Body of pancreas (tissue), 4 donors: Measurements from ENCODE around the gene ZXDB.

Experiments used
- POLR2A ChIP-seq, 3 donors: fragments of 450-650 bp; IDR thresholded peaks; one replicate each; pipeline ENCODE4 v1.6.1; 2016; ENCODE audit warnings: antibody characterized with exemption in 3 of 3, mild to moderate bottlenecking in 2 of 3
- TF ChIP-seq, protein P1 (sequence below), 7 experiments: fragments of 450-650 bp in 4 of 7; fragments of 200-600 bp in 3 of 7; sonication (generic) in 3 of 7; IDR thresholded peaks; one replicate each; pipeline ENCODE4 v1.5.1; 2016 to 2019; ENCODE audit warnings: antibody characterized with exemption in 7 of 7

DNA sequence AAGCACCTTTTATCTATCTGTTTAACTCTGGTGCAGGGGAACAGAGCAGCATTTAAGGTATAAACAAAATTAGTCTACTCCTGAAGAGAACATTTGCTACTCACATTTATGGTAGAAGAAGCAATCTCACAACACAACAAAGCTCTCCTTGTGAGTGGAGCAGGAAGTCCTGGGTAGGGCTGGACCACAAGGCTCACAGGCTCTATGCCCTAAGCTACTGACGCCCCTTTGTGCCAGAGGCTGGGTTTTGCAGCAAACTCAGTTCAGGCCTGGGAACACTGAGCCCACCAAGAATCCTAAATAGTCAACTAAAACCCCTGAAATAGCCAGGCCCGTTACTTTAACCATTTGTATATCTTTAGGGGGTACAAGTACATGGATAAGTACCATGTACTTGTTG is 4.7 kb upstream of the ZXDB start:
- TF ChIP-seq, protein P1, sequence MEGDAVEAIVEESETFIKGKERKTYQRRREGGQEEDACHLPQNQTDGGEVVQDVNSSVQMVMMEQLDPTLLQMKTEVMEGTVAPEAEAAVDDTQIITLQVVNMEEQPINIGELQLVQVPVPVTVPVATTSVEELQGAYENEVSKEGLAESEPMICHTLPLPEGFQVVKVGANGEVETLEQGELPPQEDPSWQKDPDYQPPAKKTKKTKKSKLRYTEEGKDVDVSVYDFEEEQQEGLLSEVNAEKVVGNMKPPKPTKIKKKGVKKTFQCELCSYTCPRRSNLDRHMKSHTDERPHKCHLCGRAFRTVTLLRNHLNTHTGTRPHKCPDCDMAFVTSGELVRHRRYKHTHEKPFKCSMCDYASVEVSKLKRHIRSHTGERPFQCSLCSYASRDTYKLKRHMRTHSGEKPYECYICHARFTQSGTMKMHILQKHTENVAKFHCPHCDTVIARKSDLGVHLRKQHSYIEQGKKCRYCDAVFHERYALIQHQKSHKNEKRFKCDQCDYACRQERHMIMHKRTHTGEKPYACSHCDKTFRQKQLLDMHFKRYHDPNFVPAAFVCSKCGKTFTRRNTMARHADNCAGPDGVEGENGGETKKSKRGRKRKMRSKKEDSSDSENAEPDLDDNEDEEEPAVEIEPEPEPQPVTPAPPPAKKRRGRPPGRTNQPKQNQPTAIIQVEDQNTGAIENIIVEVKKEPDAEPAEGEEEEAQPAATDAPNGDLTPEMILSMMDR (IDR thresholded peaks at IDR 0.05): no peak
- no peak for TF ChIP-seq POLR2A (IDR thresholded peaks at IDR 0.05)
